Lung (tissue), 12 donors: ENCODE data around the gene CNPY4. TPM values are rescaled to one million over a fixed set of nuclear protein-coding genes. Genes with fewer than 3 reads are reported as not detected.

Experiments used
- ATAC-seq: fragments of 200-7000 bp; cut with Tn5 transposase; one replicate; pipeline ENCODE4 v1.9.1; 2020; ENCODE audit warnings: moderate number of reproducible peaks; ENCODE audit not compliant: insufficient read depth, low FRiP score
- DNase-seq, 3 donors: peaks; one replicate each; pipeline ENCODE4 v3.0.0-alpha.2; 2013 to 2017
- H3K27ac ChIP-seq, 2 donors: one replicate each; pipeline ENCODE4 v1.5.1; 2013; ENCODE audit warnings: mild to moderate bottlenecking in 2 of 2, moderate library complexity in 2 of 2, control low read depth in 1 of 2, inconsistent platforms in 1 of 2, low read depth in 1 of 2, low read length in 1 of 2
- H3K27me3 ChIP-seq, 3 donors: one replicate each; pipeline ENCODE4 v1.5.1; 2013; ENCODE audit warnings: low read length in 2 of 3; ENCODE audit not compliant: control insufficient read depth in 3 of 3, insufficient read depth in 3 of 3
- H3K36me3 ChIP-seq, 4 donors: one replicate each; pipeline ENCODE4 v1.5.1; 2013; ENCODE audit warnings: low read length in 4 of 4, mild to moderate bottlenecking in 1 of 4, moderate library complexity in 1 of 4; ENCODE audit not compliant: control insufficient read depth in 4 of 4, insufficient read depth in 4 of 4
- H3K4me1 ChIP-seq, 5 donors: one replicate each; pipeline ENCODE4 v1.5.1; 2013; ENCODE audit warnings: low read length in 5 of 5, mild to moderate bottlenecking in 2 of 5, moderate library complexity in 1 of 5; ENCODE audit not compliant: control insufficient read depth in 5 of 5, insufficient read depth in 5 of 5
- H3K4me3 ChIP-seq: one replicate; pipeline ENCODE4 v1.5.1; 2013; ENCODE audit warnings: mild to moderate bottlenecking, control low read depth, moderate library complexity
- H3K9ac ChIP-seq, 2 donors: one replicate each; pipeline ENCODE4 v1.5.1; 2013; ENCODE audit warnings: low read length in 2 of 2, control low read depth in 1 of 2; ENCODE audit not compliant: insufficient read depth in 1 of 2
- H3K9me3 ChIP-seq, 4 donors: one replicate each; pipeline ENCODE4 v1.5.1; 2013; ENCODE audit warnings: low read length in 3 of 4, mild to moderate bottlenecking in 1 of 4, moderate library complexity in 1 of 4; ENCODE audit not compliant: control insufficient read depth in 4 of 4, insufficient read depth in 3 of 4
- CTCF ChIP-seq: IDR thresholded peaks from 2 replicates; pipeline ENCODE4 v1.5.1; 2012; ENCODE audit warnings: mild to moderate bottlenecking; ENCODE audit errors: control extremely low read depth, extremely low read depth
- WGBS, 2 donors: extraction: QIAGEN DNeasy Blood & Tissue Kit; methylation state at CpG; one replicate each; pipeline ENCODE4 v1.1.7; 2013; 5-methylcytosine and 5-hydroxymethylcytosine counted together
- polyA plus RNA-seq, 2 donors: library from polyadenylated mRNA; stranded (reverse); fragments of 200-250 nt; gene quantifications; one replicate each; pipeline ENCODE4 v1.2.1, GENCODE V29; 2013
- total RNA-seq, 2 donors: library from RNA; depleted of rRNA in 1 of 2; stranded (reverse); fragments of >200 nt in 1 of 2; gene quantifications; one replicate each; pipeline ENCODE4 v1.2.1, GENCODE V29; 2014 to 2021
- donor health status: control.
- donor health status: control.
- donor health status: Bipolar disorder and iron deficiency.
- donor health status: healthy.
- donor health status: DM: yes; HTN: yes; CAD: no.

The CNPY4 gene
- total and polyA plus RNA-seq, 4 donors: 9.8 to 18.6 (median 11.2) TPM

- peaks cover 5 to 64% (median 26%) of the 10 kb centered on the region in 4 donors for H3K36me3 ChIP-seq
- H3K27ac ChIP-seq: no peak overlapping the region
- 86 to 88% methylated on average over 17 of the region's 17 CpGs for WGBS, 2 donors
- no peak overlapping the region for H3K4me3 ChIP-seq
- no peaks in the 10 kb centered on the region for H3K27me3 ChIP-seq
- DNase-seq: no peak
- TF ChIP-seq CTCF: no peak
- no peak overlapping the region for H3K9ac ChIP-seq
- no peak for ATAC-seq
- H3K4me1 ChIP-seq: peaks cover 0 to 4% (median 0%) of the 10 kb centered on the region in 5 donors
- no peaks in the 10 kb centered on the region for H3K9me3 ChIP-seq
Measured at GRCh38 chr7:100106633-100107032, 12.8 kb upstream of the CNPY4 start.

GRCh38 chr7:100107125-100107737 is 12.2 kb upstream of the CNPY4 start:
- peaks cover 0 to 4% (median 0%) of the 10 kb centered on the region in 5 donors for H3K4me1 ChIP-seq
- WGBS, 2 donors: 84 to 89% methylated on average over 24 to 25 of the region's 25 CpGs
- peaks cover 5 to 68% (median 27%) of the 10 kb centered on the region in 4 donors for H3K36me3 ChIP-seq
- DNase-seq (no peak), ATAC-seq (no peak)
- H3K9ac ChIP-seq: no peak overlapping the region
- no peak overlapping the region for H3K27ac ChIP-seq
- no peaks in the 10 kb centered on the region for H3K9me3 ChIP-seq
- H3K27me3 ChIP-seq: no peaks in the 10 kb centered on the region
- no peak overlapping the region for H3K4me3 ChIP-seq
- TF ChIP-seq CTCF: no peak

GRCh38 chr7:100107890-100108289 is 11.5 kb upstream of the CNPY4 start:
- no peak for ATAC-seq
- no peaks in the 10 kb centered on the region for H3K4me1 ChIP-seq

More at GRCh38 chr7:100107890-100108289, 11.5 kb upstream of the CNPY4 start:
- Histone ChIP-seq H3K36me3 (peaks cover 5 to 71% (median 27%) of the 10 kb centered on the region in 4 donors), H3K9me3 (no peaks in the 10 kb centered on the region), H3K9ac (no peak overlapping the region), H3K27ac (no peak overlapping the region), H3K27me3 (no peaks in the 10 kb centered on the region), H3K4me3 (no peak overlapping the region)
- no peak for DNase-seq
- 71 to 72% methylated on average over 11 of the region's 11 CpGs for WGBS, 2 donors
- TF ChIP-seq CTCF: no peak
